Activated naive CD4-positive, alpha-beta T cell (primary cell): Measurements from ENCODE around the gene PAGR1.
"Not testable (repeated sequence)": the region's sequence is repeated elsewhere in the genome, so short reads cannot be mapped to it uniquely, and the experiment has no call there.

ENCODE experiments used
- DNase-seq, 4 experiments: peaks; one replicate each; lab custom pipeline; 2025; lab: John Stamatoyannopoulos, UW

PAGR1 gene

GRCh38 chr16:29815793-29816693, at the start of gene PAGR1:
Gene PAGR1 (plus strand): TSS chr16:29816152. CDS start chr16:29816526, 374 bp downstream.
- peak; percentile 90 to 96 (median 94) for DNase-seq

GRCh38 chr16:29766571-29766970, 49.4 kb upstream of the PAGR1 start:
- DNase-seq, result no peak

- no peak for DNase-seq
Observed at GRCh38 chr16:29767062-29767461, 48.9 kb upstream of the PAGR1 start.

GRCh38 chr16:29769507-29769906, 46.4 kb upstream of the PAGR1 start:
- no peak for DNase-seq

- no peak for DNase-seq
Observed at GRCh38 chr16:29770250-29770929, 45.6 kb upstream of the PAGR1 start.

- DNase-seq, result not testable (repeated sequence)
Observed at GRCh38 chr16:29772330-29772729, 43.6 kb upstream of the PAGR1 start.

- DNase-seq, result no peak
Observed at GRCh38 chr16:29774730-29775129, 41.2 kb upstream of the PAGR1 start.

GRCh38 chr16:29775742-29776408, 40.1 kb upstream of the PAGR1 start:
- no peak for DNase-seq

- no peak for DNase-seq
Observed at GRCh38 chr16:29777576-29778350, 38.2 kb upstream of the PAGR1 start, which contains the start of gene ZG16. Gene ZG16 (plus strand): TSS chr16:29778256. CDS start chr16:29779267, 1,011 bp downstream.

GRCh38 chr16:29779474-29779873, 36.5 kb upstream of the PAGR1 start:
- DNase-seq, result no peak

- DNase-seq, result not testable (repeated sequence)
Observed at GRCh38 chr16:29783094-29783953, 32.6 kb upstream of the PAGR1 start.

- DNase-seq, result no peak
Observed at GRCh38 chr16:29784157-29784556, 31.8 kb upstream of the PAGR1 start.

GRCh38 chr16:29784901-29785500, 31.0 kb upstream of the PAGR1 start:
- peak; percentile 33 to 74 (median 52) for DNase-seq

- not testable (repeated sequence) for DNase-seq
Observed at GRCh38 chr16:29787155-29787554, 28.8 kb upstream of the PAGR1 start.

- DNase-seq, result no peak
Observed at GRCh38 chr16:29789775-29790182, 26.2 kb upstream of the PAGR1 start.

- DNase-seq, result peak; percentile 99 to 100 (median 99)
Observed at GRCh38 chr16:29790183-29790948, 25.6 kb upstream of the PAGR1 start, which contains the start of gene KIF22. Gene KIF22 (plus strand): TSS chr16:29790751. CDS start chr16:29790760, 9 bp downstream.

- DNase-seq, result no peak
Observed at GRCh38 chr16:29790949-29791844, 24.8 kb upstream of the PAGR1 start.
